Esophagus squamous epithelium (tissue), 4 donors: ENCODE data around the gene NME7.

Experiments used
- CTCF ChIP-seq, 6 experiments: fragments of 450-650 bp in 4 of 6; fragments of 200-600 bp in 2 of 6; sonication (generic) in 2 of 6; IDR thresholded peaks; one replicate each; pipeline ENCODE4 v1.5.1; 2016 to 2019; ENCODE audit warnings: antibody characterized with exemption in 6 of 6, mild to moderate bottlenecking in 4 of 6, moderate library complexity in 4 of 6
- POLR2A ChIP-seq, 4 donors: fragments of 450-650 bp; IDR thresholded peaks; one replicate each; pipeline ENCODE4 v1.6.1; 2017; ENCODE audit warnings: antibody characterized with exemption in 4 of 4, mild to moderate bottlenecking in 4 of 4, moderate library complexity in 3 of 4

- no peak for TF ChIP-seq CTCF (IDR thresholded peaks at IDR 0.05)
- TF ChIP-seq POLR2A (IDR thresholded peaks at IDR 0.05): no peak
These were observed 46.1 kb downstream of the NME7 start for GRCh38 chr1:169321539-169321938.
